Thymus (tissue), 11 donors: ENCODE results near the gene TTC4. TPM values are rescaled to one million over a fixed set of nuclear protein-coding genes. Genes with fewer than 3 reads are reported as not detected.

Experiments
- DNase-seq, 9 donors: peaks; one replicate each; pipeline ENCODE4 v3.0.0-alpha.2; 2013; ENCODE audit warnings: low spot score in 9 of 9, low read depth in 6 of 9, missing footprints in 1 of 9
- H3K27ac ChIP-seq, 2 donors: one replicate each; pipeline ENCODE4 v1.5.1; 2013; ENCODE audit warnings: control low read depth in 1 of 2, low read depth in 1 of 2, low read length in 1 of 2, mild to moderate bottlenecking in 1 of 2, moderate library complexity in 1 of 2
- H3K27me3 ChIP-seq, 2 donors: one replicate each; pipeline ENCODE4 v1.5.1; 2013; ENCODE audit warnings: low read length in 1 of 2; ENCODE audit not compliant: control insufficient read depth in 2 of 2, insufficient read depth in 1 of 2
- H3K36me3 ChIP-seq, 2 donors: one replicate each; pipeline ENCODE4 v1.5.1; 2013; ENCODE audit warnings: low read length in 1 of 2, mild to moderate bottlenecking in 1 of 2, moderate library complexity in 1 of 2; ENCODE audit not compliant: control insufficient read depth in 2 of 2, insufficient read depth in 2 of 2
- H3K4me1 ChIP-seq, 2 donors: one replicate each; pipeline ENCODE4 v1.5.1; 2013; ENCODE audit warnings: low read length in 2 of 2; ENCODE audit not compliant: control insufficient read depth in 2 of 2, insufficient read depth in 2 of 2
- H3K4me3 ChIP-seq, 2 donors: one replicate each; pipeline ENCODE4 v1.5.1; 2013; ENCODE audit warnings: low read length in 2 of 2, control low read depth in 1 of 2, mild to moderate bottlenecking in 1 of 2
- H3K9me3 ChIP-seq, 2 donors: one replicate each; pipeline ENCODE4 v1.5.1; 2013; ENCODE audit warnings: low read length in 1 of 2, mild to moderate bottlenecking in 1 of 2; ENCODE audit not compliant: control insufficient read depth in 2 of 2, insufficient read depth in 1 of 2
- whole genome bisulfite sequencing: extraction: QIAGEN DNeasy Blood & Tissue Kit; methylation state at CpG from one replicate; pipeline ENCODE4 v1.1.7; 2013; 5-methylcytosine and 5-hydroxymethylcytosine counted together
- polyA plus RNA-seq: library from polyadenylated mRNA; stranded (reverse); fragments of 200-250 nt; gene quantifications from one replicate; pipeline ENCODE4 v1.2.3, GENCODE V29; 2013
- total RNA-seq: library from RNA; stranded (reverse); fragments of 120-200 nt; gene quantifications from one replicate; pipeline ENCODE4 v1.2.4, GENCODE V29; 2013
- donor health status: healthy.

Gene TTC4
- total and polyA plus RNA-seq, 2 donors, result 19.9 to 20.6 TPM

DNA sequence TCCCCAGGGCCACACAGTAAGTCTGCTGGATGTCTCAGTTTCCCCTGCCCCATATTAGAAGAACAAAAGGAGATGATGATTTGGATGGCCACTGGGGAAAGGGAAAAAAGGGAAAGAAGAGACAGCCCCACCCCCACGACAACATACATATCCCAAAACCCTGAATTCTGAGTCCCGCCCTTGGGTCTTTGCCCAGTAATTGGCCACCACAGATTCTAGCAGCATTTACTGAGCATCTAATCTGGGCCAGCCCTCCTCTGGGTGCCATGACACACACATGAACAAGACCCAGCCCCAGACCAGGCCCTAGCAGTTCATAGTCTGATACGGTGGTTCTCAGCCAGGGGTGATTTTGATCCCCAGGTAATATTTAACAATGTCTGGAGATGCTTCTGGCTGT, 5.2 kb upstream of the TTC4 start:
- Histone ChIP-seq H3K36me3 (no peaks in the 10 kb centered on the region), H3K9me3 (no peaks in the 10 kb centered on the region), H3K4me1 (peaks cover 3 to 5% of the 10 kb centered on the region in 2 donors), H3K27me3 (no peaks in the 10 kb centered on the region), H3K27ac (no peak overlapping the region), H3K4me3 (no peak overlapping the region)
- WGBS, result 97% methylated on average over 3 of the region's 3 CpGs
- no peak for DNase-seq

DNA sequence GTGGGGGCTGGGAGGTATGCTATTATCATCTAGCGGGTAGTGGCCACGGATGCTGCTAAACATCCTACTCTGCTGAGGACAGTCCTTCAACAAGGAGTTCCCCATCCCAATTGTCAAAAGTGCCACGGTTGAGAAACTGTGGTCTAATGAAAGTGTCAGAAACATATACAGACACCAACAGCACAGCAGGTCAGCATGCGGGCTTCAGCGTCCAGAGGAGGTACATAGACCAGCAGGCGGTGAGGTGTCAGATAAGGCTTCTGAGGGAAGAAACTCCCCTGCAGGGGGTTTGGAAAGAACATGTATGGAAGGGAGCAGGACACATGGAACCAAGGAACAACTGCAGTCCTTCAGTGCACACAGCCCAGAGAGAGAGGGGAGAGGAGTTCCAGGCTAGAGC, 4.8 kb upstream of the TTC4 start:
- 96% methylated on average over 6 of the region's 6 CpGs for WGBS

DNA sequence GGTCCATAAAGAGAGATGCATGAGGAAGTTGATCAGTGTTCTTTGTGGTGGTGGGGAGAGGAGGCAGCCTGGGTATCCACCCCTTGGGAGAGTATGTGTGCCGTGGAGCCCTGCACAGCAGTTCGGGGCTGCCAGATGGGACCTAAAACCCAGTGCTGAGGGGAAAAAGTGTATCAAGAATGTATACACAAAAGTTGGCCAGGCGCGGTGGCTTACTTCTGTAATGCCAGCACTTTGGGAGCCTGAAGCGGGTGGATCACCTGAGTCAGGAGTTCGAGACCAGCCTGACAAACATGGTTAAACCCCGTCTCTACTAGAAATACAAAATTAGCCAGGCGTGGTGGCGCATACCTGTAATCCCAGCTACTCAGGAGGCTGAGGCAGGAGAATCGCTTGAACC, 4.1 kb upstream of the TTC4 start:
- H3K9me3 ChIP-seq, result no peaks in the 10 kb centered on the region
- WGBS, result 91% methylated on average over 10 of the region's 10 CpGs
- H3K4me1 ChIP-seq, result peaks cover 8 to 11% of the 10 kb centered on the region in 2 donors
- no peaks in the 10 kb centered on the region for H3K27me3 ChIP-seq
- no peak overlapping the region for H3K27ac ChIP-seq
- no peak overlapping the region for H3K4me3 ChIP-seq
- no peak for DNase-seq
- H3K36me3 ChIP-seq, result no peaks in the 10 kb centered on the region

More for the DNA sequence above, 4.8 kb upstream of the TTC4 start:
- no peaks in the 10 kb centered on the region for H3K36me3 ChIP-seq
- no peak for DNase-seq
- no peak overlapping the region for H3K4me3 ChIP-seq
- peaks cover 3 to 6% of the 10 kb centered on the region in 2 donors for H3K4me1 ChIP-seq
- H3K27ac ChIP-seq, result no peak overlapping the region
- H3K9me3 ChIP-seq, result no peaks in the 10 kb centered on the region
- no peaks in the 10 kb centered on the region for H3K27me3 ChIP-seq

DNA sequence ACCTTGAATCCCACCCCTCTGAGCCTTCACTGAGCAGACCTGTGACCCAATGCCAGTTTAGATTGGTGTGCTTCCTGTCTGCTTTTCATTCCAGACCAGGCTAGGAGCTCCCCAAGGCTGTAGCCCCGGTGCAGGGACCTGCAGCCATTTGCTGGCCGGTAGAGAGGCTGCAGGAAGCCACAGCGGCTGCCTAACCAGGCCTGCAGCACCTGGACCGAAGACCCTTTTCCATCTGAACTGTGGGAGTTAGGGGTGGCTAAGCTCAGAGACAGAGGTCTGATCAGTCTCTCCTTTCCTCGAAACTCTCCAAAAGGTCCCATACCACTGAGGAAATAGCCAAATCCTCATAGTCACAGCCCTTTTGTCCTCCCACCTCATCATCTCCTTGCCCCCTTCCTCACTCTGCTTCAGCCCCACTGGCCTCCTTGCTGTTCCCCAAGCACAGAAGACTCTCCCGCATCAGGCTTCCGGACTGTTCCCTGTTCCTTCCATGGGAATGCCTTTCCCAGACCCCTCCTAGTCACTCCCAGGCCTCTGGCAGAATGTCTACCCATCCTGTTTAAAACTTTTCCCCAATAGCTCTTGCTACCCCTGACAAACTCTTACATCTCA, 674 bp upstream of the TTC4 start:
- H3K27ac ChIP-seq, result peak overlapping the region in 1 of 2 donors; percentile 86
- H3K4me3 ChIP-seq, result peak overlapping the region; percentile 96 to 97
- 97% methylated on average over 7 of the region's 7 CpGs for WGBS

DNA sequence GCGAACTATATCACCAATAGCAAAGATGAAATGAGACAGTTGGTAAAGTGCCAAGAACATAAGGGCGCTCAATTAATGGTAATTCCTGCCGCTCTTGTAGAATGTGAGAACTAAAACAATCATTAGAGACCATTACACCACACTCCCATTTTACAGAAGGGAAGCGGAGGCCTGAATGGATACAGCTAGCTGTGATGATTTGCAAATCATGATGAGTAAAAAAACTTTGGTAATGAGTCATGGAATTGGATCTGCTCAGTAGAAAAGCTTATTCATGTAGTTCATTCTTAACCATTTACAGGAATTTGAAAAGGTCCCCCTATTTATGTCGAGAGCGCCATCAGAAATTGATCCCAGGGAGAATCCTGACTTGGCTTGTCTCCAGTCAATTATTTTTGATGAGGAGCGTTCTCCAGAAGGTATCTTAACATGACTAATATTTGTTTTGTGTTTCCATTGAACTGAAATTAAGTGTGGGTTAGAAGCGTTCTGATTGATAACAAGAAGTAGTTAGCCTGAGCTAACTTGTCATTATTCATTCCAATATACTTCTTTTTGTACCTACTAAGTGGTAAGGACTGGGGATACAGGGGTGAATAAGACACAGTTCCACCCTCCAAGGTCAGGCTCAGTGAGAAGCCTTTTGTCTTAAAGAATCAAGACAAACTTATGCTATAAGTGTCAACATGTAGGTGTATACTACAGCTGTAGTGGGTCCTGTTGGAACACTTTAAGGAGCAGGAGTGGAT, 812 bp downstream of the TTC4 start:
- no peak for DNase-seq

More for the DNA sequence above, 674 bp upstream of the TTC4 start:
- no peaks in the 10 kb centered on the region for H3K9me3 ChIP-seq
- H3K27me3 ChIP-seq, result no peaks in the 10 kb centered on the region
- peaks cover 0 to 12% of the 10 kb centered on the region in 2 donors for H3K36me3 ChIP-seq
- DNase-seq, result peak in 1 of 9 donors; percentile 0
- peaks cover 11% of the 10 kb centered on the region in 2 donors for H3K4me1 ChIP-seq

DNA sequence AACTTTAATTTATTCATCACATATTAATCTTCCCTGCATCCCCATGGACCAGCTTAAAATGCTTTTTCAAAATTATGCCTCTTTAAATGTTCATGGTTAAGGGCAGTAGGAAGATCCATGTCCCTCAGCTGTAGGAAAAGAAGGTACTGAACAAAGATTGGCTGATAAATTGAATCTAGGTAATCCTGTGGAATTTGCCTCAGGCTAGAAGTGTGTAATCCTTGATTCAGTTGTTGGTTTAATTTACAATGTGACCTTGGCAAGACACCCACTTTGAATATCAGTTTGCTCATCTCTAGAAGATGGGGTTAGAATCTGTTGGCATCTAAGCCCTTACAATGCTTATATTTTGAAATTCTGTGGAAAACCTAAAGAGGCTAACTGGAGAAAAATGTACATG, 6.1 kb downstream of the TTC4 start:
- Histone ChIP-seq H3K27ac (no peak overlapping the region), H3K27me3 (no peaks in the 10 kb centered on the region), H3K9me3 (peaks cover 2 to 6% of the 10 kb centered on the region in 2 donors), H3K4me1 (peaks cover 0 to 2% of the 10 kb centered on the region in 2 donors), H3K36me3 (peaks cover 15 to 57% of the 10 kb centered on the region in 2 donors), H3K4me3 (no peak overlapping the region)
- DNase-seq, result no peak

More for the DNA sequence above, 812 bp downstream of the TTC4 start:
- peak overlapping the region in 1 of 2 donors; percentile 70 for H3K27ac ChIP-seq
- WGBS, result 56% methylated on average over 8 of the region's 8 CpGs
- H3K4me1 ChIP-seq, result peaks cover 11% of the 10 kb centered on the region in 2 donors
- peak overlapping the region; percentile 96 to 97 for H3K4me3 ChIP-seq
- H3K9me3 ChIP-seq, result no peaks in the 10 kb centered on the region
- no peaks in the 10 kb centered on the region for H3K27me3 ChIP-seq
- H3K36me3 ChIP-seq, result peaks cover 0 to 14% of the 10 kb centered on the region in 2 donors

DNA sequence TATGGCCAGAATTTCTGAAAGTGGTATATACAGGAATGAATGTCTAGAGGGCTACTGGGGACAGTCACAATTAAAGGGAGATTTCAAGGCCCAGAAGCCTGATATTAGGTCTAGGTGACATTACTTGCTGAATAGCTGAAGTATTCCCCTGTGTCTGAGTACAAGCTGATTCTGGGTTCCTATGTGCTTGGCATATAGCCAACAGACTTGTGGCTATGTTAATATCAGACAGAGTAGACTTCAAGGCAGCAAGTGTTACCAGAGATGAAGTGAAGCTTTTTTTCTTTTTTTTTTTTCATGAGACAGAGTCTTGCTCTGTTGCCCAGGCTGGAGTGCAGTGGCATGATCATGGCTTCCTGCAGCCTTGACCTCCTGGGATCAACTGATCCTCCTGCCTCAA, 8.3 kb downstream of the TTC4 start:
- H3K36me3 ChIP-seq, result peaks cover 28 to 61% of the 10 kb centered on the region in 2 donors

DNA sequence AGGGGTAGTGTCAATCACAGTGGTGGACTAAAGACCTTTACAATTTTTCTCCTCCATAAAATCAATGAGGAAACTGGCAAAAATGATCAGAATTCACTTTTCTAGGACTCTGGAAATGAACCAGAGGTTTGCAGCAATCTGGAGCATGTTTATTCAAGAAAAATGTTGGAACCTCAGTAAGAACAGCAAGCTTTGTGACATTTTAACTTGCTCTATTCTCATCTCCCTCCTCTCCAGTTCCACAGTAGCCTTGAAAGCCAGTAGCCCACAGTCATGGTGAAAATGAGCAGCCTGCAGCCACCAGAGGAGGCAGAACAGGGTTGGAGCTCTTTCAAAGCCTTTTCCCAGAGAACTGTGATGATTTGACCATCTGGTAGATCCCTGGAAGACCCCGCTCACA, 9.1 kb downstream of the TTC4 start:
- WGBS, result 98% methylated on average over 1 of the region's 1 CpG
- H3K27ac ChIP-seq, result no peak overlapping the region

More for the DNA sequence above, 8.3 kb downstream of the TTC4 start:
- no peak overlapping the region for H3K27ac ChIP-seq
- no peaks in the 10 kb centered on the region for H3K4me1 ChIP-seq
- DNase-seq, result no peak
- H3K27me3 ChIP-seq, result no peaks in the 10 kb centered on the region
- peaks cover 2 to 6% of the 10 kb centered on the region in 2 donors for H3K9me3 ChIP-seq
- H3K4me3 ChIP-seq, result no peak overlapping the region

DNA sequence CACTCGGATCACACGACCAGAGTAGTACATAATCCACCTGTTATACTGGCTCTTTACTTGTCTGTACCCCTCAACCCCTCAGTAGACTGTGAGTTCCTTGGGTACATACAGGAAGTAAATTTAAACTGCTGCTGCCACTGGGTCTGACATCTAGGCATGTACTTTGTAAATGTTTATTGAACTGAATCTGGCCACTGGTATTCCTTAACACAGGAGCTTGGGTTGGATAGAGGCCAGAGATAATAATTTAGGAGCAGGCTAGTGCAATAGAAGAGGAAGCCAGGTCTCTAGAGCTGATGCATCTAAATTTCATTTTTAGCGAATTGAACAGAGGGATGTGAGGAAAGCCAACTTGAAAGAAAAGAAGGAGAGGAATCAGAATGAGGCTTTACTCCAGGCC, 12.4 kb downstream of the TTC4 start:
- WGBS, result 96% methylated on average over 3 of the region's 3 CpGs
- peaks cover 2 to 6% of the 10 kb centered on the region in 2 donors for H3K9me3 ChIP-seq

More for the DNA sequence above, 9.1 kb downstream of the TTC4 start:
- Histone ChIP-seq H3K4me1 (no peaks in the 10 kb centered on the region), H3K9me3 (peaks cover 2 to 6% of the 10 kb centered on the region in 2 donors), H3K36me3 (peaks cover 33 to 58% of the 10 kb centered on the region in 2 donors), H3K27me3 (no peaks in the 10 kb centered on the region), H3K4me3 (no peak overlapping the region)
- no peak for DNase-seq

More for the DNA sequence above, 12.4 kb downstream of the TTC4 start:
- no peaks in the 10 kb centered on the region for H3K27me3 ChIP-seq
- H3K36me3 ChIP-seq, result peaks cover 42 to 57% of the 10 kb centered on the region in 2 donors
- no peak overlapping the region for H3K4me3 ChIP-seq
- no peaks in the 10 kb centered on the region for H3K4me1 ChIP-seq
- H3K27ac ChIP-seq, result no peak overlapping the region
- DNase-seq, result no peak
